ENCODE measurements around the gene DNAI7.

Gene DNAI7

GRCh38 chr12:25123126-25123525 is 71.8 kb downstream of the DNAI7 start:
- Histone ChIP-seq H3K27ac (ENCODE audit: low read length) (no peak overlapping the region), H3K4me3 (ENCODE audit: low read length) (no peak overlapping the region), H3K27me3 (ENCODE audit: control insufficient read depth, insufficient read depth, low read length) (no peaks in the 10 kb centered on the region), H3K9ac (ENCODE audit: low read length) (no peak overlapping the region), H3K9me3 (ENCODE audit: control insufficient read depth, low read depth, low read length) (no peaks in the 10 kb centered on the region), H3K36me3 (ENCODE audit: control insufficient read depth, low read depth, low read length) (no peaks in the 10 kb centered on the region), H3K4me1 (ENCODE audit: control insufficient read depth, low read depth, low read length) (no peaks in the 10 kb centered on the region)

GRCh38 chr12:25121916-25122315 is 73.0 kb downstream of the DNAI7 start:
- no peak overlapping the region for H3K27ac ChIP-seq (ENCODE audit: low read length)
- H3K9ac ChIP-seq (ENCODE audit: low read length): no peak overlapping the region
- no peaks in the 10 kb centered on the region for H3K36me3 ChIP-seq (ENCODE audit: control insufficient read depth, low read depth, low read length)
- H3K27me3 ChIP-seq (ENCODE audit: control insufficient read depth, insufficient read depth, low read length): no peaks in the 10 kb centered on the region
- H3K4me3 ChIP-seq (ENCODE audit: low read length): no peak overlapping the region
- H3K4me1 ChIP-seq (ENCODE audit: control insufficient read depth, low read depth, low read length): no peaks in the 10 kb centered on the region
- H3K9me3 ChIP-seq (ENCODE audit: control insufficient read depth, low read depth, low read length): no peaks in the 10 kb centered on the region

GRCh38 chr12:25121110-25121509 is 73.8 kb downstream of the DNAI7 start:
- Histone ChIP-seq H3K36me3 (ENCODE audit: control insufficient read depth, low read depth, low read length) (no peaks in the 10 kb centered on the region), H3K27me3 (ENCODE audit: control insufficient read depth, insufficient read depth, low read length) (no peaks in the 10 kb centered on the region), H3K9me3 (ENCODE audit: control insufficient read depth, low read depth, low read length) (no peaks in the 10 kb centered on the region), H3K4me1 (ENCODE audit: control insufficient read depth, low read depth, low read length) (no peaks in the 10 kb centered on the region), H3K4me3 (ENCODE audit: low read length) (no peak overlapping the region), H3K9ac (ENCODE audit: low read length) (no peak overlapping the region), H3K27ac (ENCODE audit: low read length) (no peak overlapping the region)

GRCh38 chr12:25119020-25119419 is 75.9 kb downstream of the DNAI7 start:
- Histone ChIP-seq H3K9ac (ENCODE audit: low read length) (no peak overlapping the region), H3K36me3 (ENCODE audit: control insufficient read depth, low read depth, low read length) (no peaks in the 10 kb centered on the region), H3K27me3 (ENCODE audit: control insufficient read depth, insufficient read depth, low read length) (no peaks in the 10 kb centered on the region), H3K27ac (ENCODE audit: low read length) (no peak overlapping the region), H3K4me1 (ENCODE audit: control insufficient read depth, low read depth, low read length) (no peaks in the 10 kb centered on the region), H3K4me3 (ENCODE audit: low read length) (no peak overlapping the region), H3K9me3 (ENCODE audit: control insufficient read depth, low read depth, low read length) (no peaks in the 10 kb centered on the region)

- Histone ChIP-seq H3K4me1 (ENCODE audit: control insufficient read depth, low read depth, low read length) (no peaks in the 10 kb centered on the region), H3K9me3 (ENCODE audit: control insufficient read depth, low read depth, low read length) (no peaks in the 10 kb centered on the region), H3K27me3 (ENCODE audit: control insufficient read depth, insufficient read depth, low read length) (no peaks in the 10 kb centered on the region), H3K4me3 (ENCODE audit: low read length) (no peak overlapping the region), H3K27ac (ENCODE audit: low read length) (no peak overlapping the region), H3K9ac (ENCODE audit: low read length) (no peak overlapping the region), H3K36me3 (ENCODE audit: control insufficient read depth, low read depth, low read length) (no peaks in the 10 kb centered on the region)
Measured at GRCh38 chr12:25115677-25116076, 79.3 kb downstream of the DNAI7 start.

GRCh38 chr12:25113651-25114050 is 81.3 kb downstream of the DNAI7 start:
- no peak overlapping the region for H3K27ac ChIP-seq (ENCODE audit: low read length)
- no peak overlapping the region for H3K9ac ChIP-seq (ENCODE audit: low read length)
- no peaks in the 10 kb centered on the region for H3K36me3 ChIP-seq (ENCODE audit: control insufficient read depth, low read depth, low read length)
- no peaks in the 10 kb centered on the region for H3K4me1 ChIP-seq (ENCODE audit: control insufficient read depth, low read depth, low read length)
- no peak overlapping the region for H3K4me3 ChIP-seq (ENCODE audit: low read length)
- H3K27me3 ChIP-seq (ENCODE audit: control insufficient read depth, insufficient read depth, low read length): no peaks in the 10 kb centered on the region
- H3K9me3 ChIP-seq (ENCODE audit: control insufficient read depth, low read depth, low read length): no peaks in the 10 kb centered on the region

GRCh38 chr12:25110260-25110659 is 84.7 kb downstream of the DNAI7 start:
- Histone ChIP-seq H3K27ac (ENCODE audit: low read length) (no peak overlapping the region), H3K4me1 (ENCODE audit: control insufficient read depth, low read depth, low read length) (no peaks in the 10 kb centered on the region), H3K9me3 (ENCODE audit: control insufficient read depth, low read depth, low read length) (no peaks in the 10 kb centered on the region)

DNA sequence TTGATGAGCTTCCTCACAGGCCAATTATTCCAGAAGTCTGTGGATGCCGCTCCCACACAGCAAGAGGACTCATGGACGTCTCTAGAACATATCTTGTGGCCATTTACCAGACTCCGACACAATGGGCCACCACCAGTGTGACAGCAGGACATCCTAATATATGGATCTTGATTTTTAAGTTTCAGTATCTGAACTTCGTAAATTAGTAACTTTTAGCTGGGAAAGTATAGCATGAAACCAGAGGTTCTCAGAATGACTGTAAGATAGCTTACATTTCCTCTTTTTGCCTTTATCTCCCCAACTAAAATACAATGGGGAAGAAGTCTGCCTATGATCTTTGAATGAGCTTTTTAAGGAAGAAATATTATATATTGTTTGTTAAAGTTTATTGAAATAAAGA is 87.0 kb downstream of the DNAI7 start:
- Histone ChIP-seq H3K4me1 (ENCODE audit: control insufficient read depth, low read depth, low read length) (no peaks in the 10 kb centered on the region), H3K27ac (ENCODE audit: low read length) (no peak overlapping the region), H3K4me3 (ENCODE audit: low read length) (no peak overlapping the region), H3K27me3 (ENCODE audit: control insufficient read depth, insufficient read depth, low read length) (no peaks in the 10 kb centered on the region), H3K9ac (ENCODE audit: low read length) (no peak overlapping the region), H3K9me3 (ENCODE audit: control insufficient read depth, low read depth, low read length) (no peaks in the 10 kb centered on the region), H3K36me3 (ENCODE audit: control insufficient read depth, low read depth, low read length) (no peaks in the 10 kb centered on the region)

More at GRCh38 chr12:25110260-25110659, 84.7 kb downstream of the DNAI7 start:
- no peak overlapping the region for H3K9ac ChIP-seq (ENCODE audit: low read length)
- H3K4me3 ChIP-seq (ENCODE audit: low read length): no peak overlapping the region
- H3K27me3 ChIP-seq (ENCODE audit: control insufficient read depth, insufficient read depth, low read length): no peaks in the 10 kb centered on the region
- H3K36me3 ChIP-seq (ENCODE audit: control insufficient read depth, low read depth, low read length): no peaks in the 10 kb centered on the region

- no peak overlapping the region for H3K4me3 ChIP-seq (ENCODE audit: low read length)
- H3K9ac ChIP-seq (ENCODE audit: low read length): no peak overlapping the region
- no peaks in the 10 kb centered on the region for H3K4me1 ChIP-seq (ENCODE audit: control insufficient read depth, low read depth, low read length)
- H3K27ac ChIP-seq (ENCODE audit: low read length): no peak overlapping the region
- H3K27me3 ChIP-seq (ENCODE audit: control insufficient read depth, insufficient read depth, low read length): no peaks in the 10 kb centered on the region
- H3K36me3 ChIP-seq (ENCODE audit: control insufficient read depth, low read depth, low read length): no peaks in the 10 kb centered on the region
- H3K9me3 ChIP-seq (ENCODE audit: control insufficient read depth, low read depth, low read length): no peaks in the 10 kb centered on the region
Measured at GRCh38 chr12:25106818-25107217, 88.1 kb downstream of the DNAI7 start.

GRCh38 chr12:25102402-25102801 is 92.6 kb downstream of the DNAI7 start:
- no peak overlapping the region for H3K27ac ChIP-seq (ENCODE audit: low read length)
- peak overlapping the region; percentile 6 for H3K9ac ChIP-seq (ENCODE audit: low read length)
- H3K36me3 ChIP-seq (ENCODE audit: control insufficient read depth, low read depth, low read length): no peaks in the 10 kb centered on the region
- H3K4me1 ChIP-seq (ENCODE audit: control insufficient read depth, low read depth, low read length): no peaks in the 10 kb centered on the region
- H3K4me3 ChIP-seq (ENCODE audit: low read length): no peak overlapping the region
- no peaks in the 10 kb centered on the region for H3K27me3 ChIP-seq (ENCODE audit: control insufficient read depth, insufficient read depth, low read length)
- H3K9me3 ChIP-seq (ENCODE audit: control insufficient read depth, low read depth, low read length): no peaks in the 10 kb centered on the region

GRCh38 chr12:25101092-25101445 is 93.9 kb downstream of the DNAI7 start:
- Histone ChIP-seq H3K9me3 (ENCODE audit: control insufficient read depth, low read depth, low read length) (no peaks in the 10 kb centered on the region), H3K27ac (ENCODE audit: low read length) (no peak overlapping the region), H3K4me3 (ENCODE audit: low read length) (no peak overlapping the region), H3K4me1 (ENCODE audit: control insufficient read depth, low read depth, low read length) (no peaks in the 10 kb centered on the region), H3K9ac (ENCODE audit: low read length) (no peak overlapping the region), H3K36me3 (ENCODE audit: control insufficient read depth, low read depth, low read length) (no peaks in the 10 kb centered on the region), H3K27me3 (ENCODE audit: control insufficient read depth, insufficient read depth, low read length) (no peaks in the 10 kb centered on the region)

DNA sequence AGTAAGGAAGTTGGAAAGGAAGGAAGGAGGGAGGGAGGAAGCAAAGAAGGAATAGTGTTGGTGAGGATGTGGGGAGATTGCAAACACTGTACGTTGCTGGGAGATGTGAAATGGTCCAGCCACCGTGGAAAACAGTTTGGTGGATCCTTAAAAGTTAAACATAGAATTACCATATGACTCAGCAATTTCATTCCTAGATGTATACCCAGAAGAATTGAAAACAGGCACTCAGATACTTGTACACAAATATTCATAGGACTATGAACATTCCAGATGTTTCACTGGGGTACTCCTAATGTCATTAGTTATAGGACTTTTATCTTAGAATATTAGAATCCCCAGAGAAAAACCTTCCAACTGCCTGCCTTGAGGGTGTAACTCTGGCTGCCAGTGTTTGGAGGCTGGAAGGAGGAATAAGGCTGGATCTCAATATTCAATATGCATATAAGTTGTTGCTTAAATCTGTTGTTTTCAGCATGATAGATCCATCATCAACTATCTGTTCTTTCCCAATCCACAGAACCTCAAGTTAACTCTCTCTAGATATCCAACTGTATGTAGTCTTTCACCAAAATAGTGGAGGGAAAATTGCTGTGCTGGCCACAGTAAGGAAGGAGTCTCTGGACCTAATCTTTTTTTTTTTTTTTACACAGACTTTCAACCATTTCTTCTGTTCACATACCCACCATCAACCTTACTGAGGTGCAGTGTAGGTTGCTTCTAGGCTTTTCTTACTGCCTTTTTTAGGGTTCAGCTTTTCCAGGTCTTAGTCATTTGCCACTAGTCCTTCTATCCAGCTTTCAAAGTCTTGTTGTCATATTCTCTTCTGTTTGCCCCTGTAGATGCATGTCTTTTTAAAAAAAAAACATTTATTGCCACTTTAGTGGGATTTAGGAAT is 94.5 kb downstream of the DNAI7 start:
- Histone ChIP-seq H3K27me3 (ENCODE audit: control insufficient read depth, insufficient read depth, low read length) (no peaks in the 10 kb centered on the region), H3K4me3 (ENCODE audit: low read length) (no peak overlapping the region), H3K9me3 (ENCODE audit: control insufficient read depth, low read depth, low read length) (no peaks in the 10 kb centered on the region), H3K36me3 (ENCODE audit: control insufficient read depth, low read depth, low read length) (no peaks in the 10 kb centered on the region), H3K4me1 (ENCODE audit: control insufficient read depth, low read depth, low read length) (no peaks in the 10 kb centered on the region), H3K27ac (ENCODE audit: low read length) (no peak overlapping the region), H3K9ac (ENCODE audit: low read length) (no peak overlapping the region)

Measured in iPS-18a (cell line).